ENCODE results near the gene ZNF513.
A peak's percentile ranks its signal among the peaks of the same experiment; 100 is the strongest.
"Not testable (repeated sequence)": the region's sequence is repeated elsewhere in the genome, so short reads cannot be mapped to it uniquely, and the experiment has no call there.

ZNF513 gene

GRCh38 chr2:27380626-27381545, at the start of gene ZNF513:
TSS of gene ZNF513 (minus strand) at chr2:27380734. CDS start at chr2:27380526, 208 bp downstream.
- peak; percentile 92 for DNase-seq

GRCh38 chr2:27428978-27429541, 48.5 kb upstream of the ZNF513 start:
- DNase-seq: peak; percentile 82

GRCh38 chr2:27428213-27428977, 47.9 kb upstream of the ZNF513 start, which contains the start of gene NRBP1:
TSS of gene NRBP1 (plus strand) at chr2:27428631. CDS start at chr2:27433274, 4,643 bp downstream.
- peak; percentile 89 for DNase-seq

GRCh38 chr2:27427863-27428212, 47.3 kb upstream of the ZNF513 start:
- no peak for DNase-seq

GRCh38 chr2:27425039-27425438, 44.5 kb upstream of the ZNF513 start:
- not testable (repeated sequence) for DNase-seq

GRCh38 chr2:27422958-27423357, 42.4 kb upstream of the ZNF513 start:
- no peak for DNase-seq

GRCh38 chr2:27421660-27422250, 41.2 kb upstream of the ZNF513 start:
- DNase-seq: no peak

- DNase-seq: no peak
Observed at GRCh38 chr2:27420996-27421395, 40.5 kb upstream of the ZNF513 start.

GRCh38 chr2:27416151-27416550, 35.6 kb upstream of the ZNF513 start:
- DNase-seq: no peak

GRCh38 chr2:27412419-27413152, 32.1 kb upstream of the ZNF513 start:
- DNase-seq: no peak

- peak; percentile 87 for DNase-seq
Observed at GRCh38 chr2:27409321-27410073, 29.0 kb upstream of the ZNF513 start, which contains the start of gene PPM1G. TSS of gene PPM1G (minus strand) at chr2:27409591. CDS start at chr2:27409422, 169 bp downstream.

- no peak for DNase-seq
Observed at GRCh38 chr2:27408601-27409320, 28.2 kb upstream of the ZNF513 start.

- DNase-seq: peak; percentile 12
Observed at GRCh38 chr2:27407798-27408491, 27.4 kb upstream of the ZNF513 start.

GRCh38 chr2:27400348-27401135, 20.0 kb upstream of the ZNF513 start:
- DNase-seq: no peak

- no peak for DNase-seq
Observed at GRCh38 chr2:27398962-27399361, 18.4 kb upstream of the ZNF513 start.

- no peak for DNase-seq
Observed at GRCh38 chr2:27393225-27393624, 12.7 kb upstream of the ZNF513 start.

- no peak for DNase-seq
Observed at GRCh38 chr2:27390822-27391679, 10.5 kb upstream of the ZNF513 start.

GRCh38 chr2:27381577-27382181, 1.1 kb upstream of the ZNF513 start:
- no peak for DNase-seq

Measured in NCI-H226 (cell line).